Mesendoderm (in vitro differentiated cells): ENCODE data around the gene FAM120B.
"Not testable (repeated sequence)": the region's sequence is repeated elsewhere in the genome, so short reads cannot be mapped to it uniquely, and the experiment has no call there.

Source experiments
- DNase-seq: peaks from one replicate; pipeline ENCODE4 v3.0.0; 2013
- H2AK5ac ChIP-seq: 2 replicates; pipeline ENCODE4 v1.6.1; 2013; ENCODE audit warnings: low read length, inconsistent platforms
- H2BK120ac ChIP-seq: 2 replicates; pipeline ENCODE4 v1.6.1; 2013; ENCODE audit warnings: low read depth, mild to moderate bottlenecking, low read length, moderate library complexity, mixed read lengths
- H2BK15ac ChIP-seq: replicated peaks from 2 replicates; pipeline ENCODE4 v1.6.1; 2013; ENCODE audit warnings: low read depth, mild to moderate bottlenecking, moderate library complexity
- H2BK5ac ChIP-seq: 2 replicates; pipeline ENCODE4 v1.6.1; 2013; ENCODE audit warnings: low read length, inconsistent platforms
- H3K18ac ChIP-seq: 2 replicates; pipeline ENCODE4 v1.6.1; 2013; ENCODE audit warnings: mild to moderate bottlenecking, low read length, mixed read lengths
- H3K23ac ChIP-seq: one replicate; pipeline ENCODE4 v1.6.1; 2013; ENCODE audit warnings: low read length
- H3K27ac ChIP-seq: 2 replicates; pipeline ENCODE4 v1.5.1; 2013; ENCODE audit warnings: low read depth, mild to moderate bottlenecking, inconsistent platforms, low read length, moderate library complexity
- H3K27me3 ChIP-seq: 2 replicates; pipeline ENCODE4 v1.6.1; 2013; ENCODE audit warnings: low read length, control low read depth, mild to moderate bottlenecking, inconsistent platforms; ENCODE audit not compliant: insufficient read depth, poor library complexity
- H3K36me3 ChIP-seq: 2 replicates; pipeline ENCODE4 v1.6.1; 2013; ENCODE audit warnings: low read length, inconsistent platforms; ENCODE audit not compliant: control insufficient read depth, insufficient read depth
- H3K4ac ChIP-seq: one replicate; pipeline ENCODE4 v1.6.1; 2013; ENCODE audit warnings: low read depth, mild to moderate bottlenecking, low read length, moderate library complexity
- H3K4me1 ChIP-seq: 2 replicates; pipeline ENCODE4 v1.6.1; 2013; ENCODE audit warnings: low read depth, low read length, inconsistent platforms; ENCODE audit not compliant: control insufficient read depth
- H3K4me2 ChIP-seq: 2 replicates; pipeline ENCODE4 v1.6.1; 2013; ENCODE audit warnings: low read length
- H3K4me3 ChIP-seq: 2 replicates; pipeline ENCODE4 v1.5.1; 2013; ENCODE audit warnings: mild to moderate bottlenecking, low read length
- H3K56ac ChIP-seq: one replicate; pipeline ENCODE4 v1.6.1; 2013; ENCODE audit warnings: low read length
- H3K79me1 ChIP-seq: 2 replicates; pipeline ENCODE4 v1.6.1; 2013; ENCODE audit warnings: low read length, inconsistent platforms
- H3K79me2 ChIP-seq: 2 replicates; pipeline ENCODE4 v1.6.1; 2013; ENCODE audit warnings: mild to moderate bottlenecking, low read length; ENCODE audit not compliant: control insufficient read depth, insufficient read depth
- H3K9ac ChIP-seq: 2 replicates; pipeline ENCODE4 v1.6.1; 2013; ENCODE audit warnings: low read length, inconsistent platforms
- H4K5ac ChIP-seq: one replicate; pipeline ENCODE4 v1.6.1; 2013; ENCODE audit warnings: low read length
- H4K8ac ChIP-seq: one replicate; pipeline ENCODE4 v1.6.1; 2013; ENCODE audit warnings: low read depth, mild to moderate bottlenecking, control low read depth, low read length, moderate library complexity
- WGBS: extraction: QIAGEN DNeasy Blood & Tissue Kit; methylation state at CpG from one replicate; pipeline ENCODE4 v1.1.7; 2013; ENCODE audit warnings: low lambda C conversion rate, missing lambda C conversion rate; ENCODE audit not compliant: insufficient coverage; ENCODE audit errors: extremely low coverage; 5-methylcytosine and 5-hydroxymethylcytosine counted together

The FAM120B gene

GRCh38 chr6:170345662-170346061 is 39.1 kb downstream of the FAM120B start:
- Histone ChIP-seq H3K27me3 (no peaks in the 10 kb centered on the region), H3K18ac (no peak overlapping the region), H3K36me3 (no peaks in the 10 kb centered on the region), H3K79me2 (no peaks in the 10 kb centered on the region), H3K4me2 (no peak overlapping the region), H3K9ac (no peak overlapping the region), H3K79me1 (peaks cover 2% of the 10 kb centered on the region), H4K8ac (no peak overlapping the region), H3K4me1 (peaks cover 5% of the 10 kb centered on the region), H3K27ac (no peak overlapping the region), H2BK120ac (no peak overlapping the region), H4K5ac (no peak overlapping the region), H3K56ac (no peak overlapping the region), H2AK5ac (no peak overlapping the region), H3K4ac (no peak overlapping the region), H3K23ac (no peak overlapping the region), H3K4me3 (no peak overlapping the region), H2BK5ac (no peak overlapping the region), H2BK15ac (no peak overlapping the region)
- no CpG with 5 or more reads among the region's 3 CpGs for WGBS
- DNase-seq: no peak

GRCh38 chr6:170346649-170347048 is 40.1 kb downstream of the FAM120B start:
- peaks cover 5% of the 10 kb centered on the region for H3K4me1 ChIP-seq
- WGBS: no CpG with 5 or more reads among the region's 2 CpGs
- no peak overlapping the region for H3K56ac ChIP-seq
- H3K27me3 ChIP-seq: no peaks in the 10 kb centered on the region
- H3K4me3 ChIP-seq: no peak overlapping the region
- H2BK120ac ChIP-seq: no peak overlapping the region
- no peak overlapping the region for H4K8ac ChIP-seq
- no peak overlapping the region for H3K27ac ChIP-seq
- H3K9ac ChIP-seq: no peak overlapping the region
- H3K4ac ChIP-seq: no peak overlapping the region
- no peak overlapping the region for H2AK5ac ChIP-seq
- no peak overlapping the region for H3K18ac ChIP-seq
- no peak overlapping the region for H3K23ac ChIP-seq
- peaks cover 2% of the 10 kb centered on the region for H3K79me1 ChIP-seq
- H2BK5ac ChIP-seq: no peak overlapping the region
- no peaks in the 10 kb centered on the region for H3K79me2 ChIP-seq
- no peak overlapping the region for H4K5ac ChIP-seq
- no peaks in the 10 kb centered on the region for H3K36me3 ChIP-seq
- H2BK15ac ChIP-seq: no peak overlapping the region
- no peak overlapping the region for H3K4me2 ChIP-seq
- DNase-seq: no peak

DNA sequence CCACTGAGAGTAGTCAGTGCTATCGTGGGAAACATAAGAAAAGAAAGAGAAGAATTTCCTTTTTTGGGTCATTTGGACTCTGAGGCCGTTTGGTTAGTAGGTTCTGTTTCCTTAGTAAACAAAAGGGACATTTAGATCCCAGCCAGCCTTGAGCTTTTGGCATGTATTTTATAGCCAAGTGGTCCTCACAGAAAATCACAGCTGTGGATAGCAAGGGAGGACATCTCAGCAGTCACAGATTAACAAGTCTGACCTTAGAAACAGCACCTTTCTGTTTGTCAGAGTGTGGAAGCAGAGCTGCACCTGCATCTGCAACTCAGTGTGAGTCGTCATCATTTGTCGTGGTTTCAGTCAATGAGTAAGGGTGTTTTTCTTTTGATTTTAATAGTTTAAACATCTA is 40.5 kb downstream of the FAM120B start:
- no peak overlapping the region for H3K56ac ChIP-seq
- WGBS: no CpG with 5 or more reads among the region's 4 CpGs
- no peaks in the 10 kb centered on the region for H3K79me2 ChIP-seq
- no peak overlapping the region for H2AK5ac ChIP-seq
- no peak overlapping the region for H2BK5ac ChIP-seq
- H4K5ac ChIP-seq: no peak overlapping the region
- H3K9ac ChIP-seq: no peak overlapping the region
- no peak overlapping the region for H3K27ac ChIP-seq
- DNase-seq: no peak
- no peaks in the 10 kb centered on the region for H3K36me3 ChIP-seq
- no peak overlapping the region for H2BK120ac ChIP-seq
- H3K23ac ChIP-seq: no peak overlapping the region
- H3K4me3 ChIP-seq: no peak overlapping the region
- H2BK15ac ChIP-seq: no peak overlapping the region
- H3K18ac ChIP-seq: no peak overlapping the region
- no peak overlapping the region for H3K4ac ChIP-seq
- no peak overlapping the region for H4K8ac ChIP-seq
- H3K4me2 ChIP-seq: no peak overlapping the region
- H3K4me1 ChIP-seq: peaks cover 5% of the 10 kb centered on the region
- no peaks in the 10 kb centered on the region for H3K27me3 ChIP-seq
- peaks cover 2% of the 10 kb centered on the region for H3K79me1 ChIP-seq

GRCh38 chr6:170347975-170348374 is 41.4 kb downstream of the FAM120B start:
- no peak overlapping the region for H2AK5ac ChIP-seq
- H2BK120ac ChIP-seq: no peak overlapping the region
- no peak overlapping the region for H2BK5ac ChIP-seq
- no peak overlapping the region for H4K5ac ChIP-seq
- H3K4me2 ChIP-seq: no peak overlapping the region
- no CpG with 5 or more reads among the region's 6 CpGs for WGBS
- H4K8ac ChIP-seq: no peak overlapping the region
- no peak overlapping the region for H3K27ac ChIP-seq
- no peak overlapping the region for H3K4me3 ChIP-seq
- H3K79me1 ChIP-seq: peaks cover 2% of the 10 kb centered on the region
- no peak overlapping the region for H3K56ac ChIP-seq
- H3K36me3 ChIP-seq: no peaks in the 10 kb centered on the region
- no peak for DNase-seq
- no peak overlapping the region for H2BK15ac ChIP-seq
- no peak overlapping the region for H3K23ac ChIP-seq
- H3K79me2 ChIP-seq: no peaks in the 10 kb centered on the region
- H3K4me1 ChIP-seq: peaks cover 5% of the 10 kb centered on the region
- no peaks in the 10 kb centered on the region for H3K27me3 ChIP-seq
- H3K4ac ChIP-seq: no peak overlapping the region
- H3K9ac ChIP-seq: no peak overlapping the region
- no peak overlapping the region for H3K18ac ChIP-seq

DNA sequence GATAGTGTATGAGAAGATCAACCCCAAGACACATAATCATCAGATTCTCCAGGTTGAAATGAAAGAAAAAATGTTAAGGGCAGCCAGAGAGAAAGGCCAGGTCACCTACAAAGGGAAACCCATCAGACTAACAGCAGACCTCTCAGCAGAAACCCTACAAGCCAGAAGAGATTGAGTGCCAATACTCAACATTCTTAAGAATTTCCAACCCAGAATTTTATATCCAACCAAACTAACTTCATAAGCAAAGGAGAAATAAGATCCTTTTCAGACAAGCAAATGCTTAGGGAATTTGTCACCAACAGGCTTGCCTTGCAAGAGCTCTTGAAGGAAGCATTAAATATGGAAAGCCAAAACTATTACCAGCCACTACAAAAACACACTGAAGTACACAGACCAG is 44.9 kb downstream of the FAM120B start:
- not testable (repeated sequence) for H4K5ac ChIP-seq, H3K36me3 ChIP-seq, H3K27me3 ChIP-seq, H3K4me2 ChIP-seq, H3K27ac ChIP-seq, H2BK120ac ChIP-seq, H3K4me3 ChIP-seq, H4K8ac ChIP-seq, H3K18ac ChIP-seq, H3K79me1 ChIP-seq, H2AK5ac ChIP-seq, H3K4me1 ChIP-seq, H3K4ac ChIP-seq, H3K23ac ChIP-seq, H3K79me2 ChIP-seq, DNase-seq, H2BK5ac ChIP-seq, H3K56ac ChIP-seq, H3K9ac ChIP-seq, H2BK15ac ChIP-seq

DNA sequence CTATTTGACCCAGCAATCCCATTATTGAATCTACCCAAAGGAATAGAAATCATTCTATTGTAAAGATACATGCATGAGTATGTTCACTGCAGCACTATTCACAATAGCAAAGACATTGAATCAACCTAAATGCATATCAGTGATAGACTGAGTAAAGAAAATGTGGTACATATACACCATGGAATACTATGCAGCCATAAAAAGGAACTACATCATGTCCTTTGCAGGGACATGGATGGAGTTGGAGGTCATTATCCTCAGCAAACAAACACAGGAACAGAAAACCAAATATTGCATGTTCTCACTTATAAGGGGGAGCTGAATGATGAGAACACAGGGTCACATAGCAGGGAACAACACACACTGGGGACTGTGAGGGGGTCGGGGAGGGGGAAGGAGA is 48.6 kb downstream of the FAM120B start:
- not testable (repeated sequence) for H3K18ac ChIP-seq, H3K4me1 ChIP-seq, H3K23ac ChIP-seq, H3K79me2 ChIP-seq, H4K5ac ChIP-seq, H3K27me3 ChIP-seq, H3K4me3 ChIP-seq, H2BK15ac ChIP-seq, H3K27ac ChIP-seq, H2BK5ac ChIP-seq, DNase-seq, H3K36me3 ChIP-seq, H2AK5ac ChIP-seq, H3K79me1 ChIP-seq, H3K56ac ChIP-seq, H4K8ac ChIP-seq, H3K9ac ChIP-seq, H3K4me2 ChIP-seq, H2BK120ac ChIP-seq, H3K4ac ChIP-seq
- WGBS: no CpG with 5 or more reads among the region's 1 CpG
